ENCODE results near the gene TUBB3. TPM values are rescaled to one million over a fixed set of nuclear protein-coding genes. Genes with fewer than 3 reads are reported as not detected.

Gene TUBB3
- total and polyA plus RNA-seq, 9 of the 15 experiments (the other 6 are each of a cell fraction or from before 2014, with no cell fraction given): 0.18 to 12.5 (median 5.0) TPM

DNA sequence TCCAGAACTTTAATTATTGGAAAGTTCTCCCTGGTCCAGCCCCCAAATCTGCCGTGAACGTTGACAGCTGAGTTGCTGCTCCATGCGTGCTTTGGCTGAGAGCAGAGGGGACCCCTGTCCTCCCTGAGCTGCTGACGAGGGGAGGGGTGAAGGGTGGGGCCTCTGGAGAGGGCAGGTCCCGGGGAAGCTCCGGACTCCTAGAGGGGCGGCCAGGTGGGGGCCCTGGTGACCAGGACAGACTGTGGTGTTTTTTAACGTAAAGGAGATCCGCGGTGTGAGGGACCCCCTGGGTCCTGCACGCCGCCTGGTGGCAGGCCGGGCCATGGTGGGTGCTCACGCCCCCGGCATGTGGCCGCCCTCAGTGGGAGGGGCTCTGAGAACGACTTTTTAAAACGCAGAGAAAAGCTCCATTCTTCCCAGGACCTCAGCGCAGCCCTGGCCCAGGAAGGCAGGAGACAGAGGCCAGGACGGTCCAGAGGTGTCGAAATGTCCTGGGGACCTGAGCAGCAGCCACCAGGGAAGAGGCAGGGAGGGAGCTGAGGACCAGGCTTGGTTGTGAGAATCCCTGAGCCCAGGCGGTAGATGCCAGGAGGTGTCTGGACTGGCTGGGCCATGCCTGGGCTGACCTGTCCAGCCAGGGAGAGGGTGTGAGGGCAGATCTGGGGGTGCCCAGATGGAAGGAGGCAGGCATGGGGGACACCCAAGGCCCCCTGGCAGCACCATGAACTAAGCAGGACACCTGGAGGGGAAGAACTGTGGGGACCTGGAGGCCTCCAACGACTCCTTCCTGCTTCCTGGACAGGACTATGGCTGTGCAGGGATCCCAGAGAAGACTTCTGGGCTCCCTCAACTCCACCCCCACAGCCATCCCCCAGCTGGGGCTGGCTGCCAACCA, 4.4 kb upstream of the TUBB3 start, which contains the start of gene MC1R (continued):
- TF ChIP-seq YY1 (IDR thresholded peaks at IDR 0.05; ENCODE audit: borderline replicate concordance in 1 of 3, control insufficient read depth in 1 of 3, extremely low read depth in 1 of 3, insufficient read depth in 3 of 3, insufficient read length in 1 of 3, insufficient replicate concordance in 2 of 3, low read depth in 1 of 3, low read length in 2 of 3) (peak in 1 of 3 experiments; percentile 37), MAFF (IDR thresholded peaks at IDR 0.05; ENCODE audit: low read length) (no peak), COPS2 (conservative IDR thresholded peaks at IDR 0.05) (no peak), CBX3 (IDR thresholded peaks at IDR 0.05; ENCODE audit: borderline replicate concordance in 1 of 2, low read length in 2 of 2) (no peak), ZNF586 (CRISPR knock-in tag; conservative IDR thresholded peaks at IDR 0.05) (no peak), CAMTA2 (CRISPR knock-in tag; conservative IDR thresholded peaks at IDR 0.05) (no peak), ZNF584 (CRISPR knock-in tag; IDR thresholded peaks at IDR 0.05; ENCODE audit: low read depth) (no peak), NCOA1 (IDR thresholded peaks at IDR 0.05; ENCODE audit: low read depth) (no peak), ZNF146 (CRISPR knock-in tag; IDR thresholded peaks at IDR 0.05; ENCODE audit: unreplicated experiment) (no peak), EP400 (IDR thresholded peaks at IDR 0.05) (no peak), JUND (IDR thresholded peaks at IDR 0.05; ENCODE audit: borderline replicate concordance, low read depth, low read length) (0 out of 2 replicates have a peak, but pooled peaks have one; percentile 4), JUND (tag; IDR thresholded peaks at IDR 0.05; ENCODE audit: borderline replicate concordance, low read depth, low read length) (no peak), RAD21 (CRISPR knock-in tag; conservative IDR thresholded peaks at IDR 0.05 in 1 of 2, IDR thresholded peaks at IDR 0.05 in 1 of 2) (peak in 1 of 2 experiments; percentile 42; a peak in 2 of 4 replicates), NR2C1 (IDR thresholded peaks at IDR 0.05) (no peak), NR2C1 (tag; IDR thresholded peaks at IDR 0.05) (no peak), HDAC1 (IDR thresholded peaks at IDR 0.05) (peak in 1 of 2 experiments; percentile 34; a peak in 1 of 4 replicates), ZNF445 (CRISPR knock-in tag; IDR thresholded peaks at IDR 0.05; ENCODE audit: low read depth) (no peak)
- TF ChIP-seq, protein P1, sequence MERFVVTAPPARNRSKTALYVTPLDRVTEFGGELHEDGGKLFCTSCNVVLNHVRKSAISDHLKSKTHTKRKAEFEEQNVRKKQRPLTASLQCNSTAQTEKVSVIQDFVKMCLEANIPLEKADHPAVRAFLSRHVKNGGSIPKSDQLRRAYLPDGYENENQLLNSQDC (CRISPR knock-in tag; IDR thresholded peaks at IDR 0.05): no peak
- TF ChIP-seq, protein P2, sequence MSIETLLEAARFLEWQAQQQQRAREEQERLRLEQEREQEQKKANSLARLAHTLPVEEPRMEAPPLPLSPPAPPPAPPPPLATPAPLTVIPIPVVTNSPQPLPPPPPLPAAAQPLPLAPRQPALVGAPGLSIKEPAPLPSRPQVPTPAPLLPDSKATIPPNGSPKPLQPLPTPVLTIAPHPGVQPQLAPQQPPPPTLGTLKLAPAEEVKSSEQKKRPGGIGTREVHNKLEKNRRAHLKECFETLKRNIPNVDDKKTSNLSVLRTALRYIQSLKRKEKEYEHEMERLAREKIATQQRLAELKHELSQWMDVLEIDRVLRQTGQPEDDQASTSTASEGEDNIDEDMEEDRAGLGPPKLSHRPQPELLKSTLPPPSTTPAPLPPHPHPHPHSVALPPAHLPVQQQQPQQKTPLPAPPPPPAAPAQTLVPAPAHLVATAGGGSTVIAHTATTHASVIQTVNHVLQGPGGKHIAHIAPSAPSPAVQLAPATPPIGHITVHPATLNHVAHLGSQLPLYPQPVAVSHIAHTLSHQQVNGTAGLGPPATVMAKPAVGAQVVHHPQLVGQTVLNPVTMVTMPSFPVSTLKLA (conservative IDR thresholded peaks at IDR 0.05): peak; percentile 52 to 71
- TF ChIP-seq, protein P3, sequence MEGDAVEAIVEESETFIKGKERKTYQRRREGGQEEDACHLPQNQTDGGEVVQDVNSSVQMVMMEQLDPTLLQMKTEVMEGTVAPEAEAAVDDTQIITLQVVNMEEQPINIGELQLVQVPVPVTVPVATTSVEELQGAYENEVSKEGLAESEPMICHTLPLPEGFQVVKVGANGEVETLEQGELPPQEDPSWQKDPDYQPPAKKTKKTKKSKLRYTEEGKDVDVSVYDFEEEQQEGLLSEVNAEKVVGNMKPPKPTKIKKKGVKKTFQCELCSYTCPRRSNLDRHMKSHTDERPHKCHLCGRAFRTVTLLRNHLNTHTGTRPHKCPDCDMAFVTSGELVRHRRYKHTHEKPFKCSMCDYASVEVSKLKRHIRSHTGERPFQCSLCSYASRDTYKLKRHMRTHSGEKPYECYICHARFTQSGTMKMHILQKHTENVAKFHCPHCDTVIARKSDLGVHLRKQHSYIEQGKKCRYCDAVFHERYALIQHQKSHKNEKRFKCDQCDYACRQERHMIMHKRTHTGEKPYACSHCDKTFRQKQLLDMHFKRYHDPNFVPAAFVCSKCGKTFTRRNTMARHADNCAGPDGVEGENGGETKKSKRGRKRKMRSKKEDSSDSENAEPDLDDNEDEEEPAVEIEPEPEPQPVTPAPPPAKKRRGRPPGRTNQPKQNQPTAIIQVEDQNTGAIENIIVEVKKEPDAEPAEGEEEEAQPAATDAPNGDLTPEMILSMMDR (IDR thresholded peaks at IDR 0.05 in 2 of 3, conservative IDR thresholded peaks at IDR 0.05 in 1 of 3; ENCODE audit: insufficient read depth in 2 of 3, low read depth in 1 of 3, low read length in 3 of 3): peak; percentile 71 to 84 (median 80)
- TF ChIP-seq, protein P4, sequence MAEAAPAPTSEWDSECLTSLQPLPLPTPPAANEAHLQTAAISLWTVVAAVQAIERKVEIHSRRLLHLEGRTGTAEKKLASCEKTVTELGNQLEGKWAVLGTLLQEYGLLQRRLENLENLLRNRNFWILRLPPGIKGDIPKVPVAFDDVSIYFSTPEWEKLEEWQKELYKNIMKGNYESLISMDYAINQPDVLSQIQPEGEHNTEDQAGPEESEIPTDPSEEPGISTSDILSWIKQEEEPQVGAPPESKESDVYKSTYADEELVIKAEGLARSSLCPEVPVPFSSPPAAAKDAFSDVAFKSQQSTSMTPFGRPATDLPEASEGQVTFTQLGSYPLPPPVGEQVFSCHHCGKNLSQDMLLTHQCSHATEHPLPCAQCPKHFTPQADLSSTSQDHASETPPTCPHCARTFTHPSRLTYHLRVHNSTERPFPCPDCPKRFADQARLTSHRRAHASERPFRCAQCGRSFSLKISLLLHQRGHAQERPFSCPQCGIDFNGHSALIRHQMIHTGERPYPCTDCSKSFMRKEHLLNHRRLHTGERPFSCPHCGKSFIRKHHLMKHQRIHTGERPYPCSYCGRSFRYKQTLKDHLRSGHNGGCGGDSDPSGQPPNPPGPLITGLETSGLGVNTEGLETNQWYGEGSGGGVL (CRISPR knock-in tag; IDR thresholded peaks at IDR 0.05): no peak

All from K562 (cell line).